Measurements from ENCODE around the gene PLCB1.

The PLCB1 gene

GRCh38 chr20:8858181-8858787, 726.2 kb downstream of the PLCB1 start:
- no peak for DNase-seq

GRCh38 chr20:8860011-8860495, 728.0 kb downstream of the PLCB1 start:
- DNase-seq, result no peak

- DNase-seq, result no peak
Observed at GRCh38 chr20:8862092-8862491, 730.0 kb downstream of the PLCB1 start.

GRCh38 chr20:8865636-8866035, 733.6 kb downstream of the PLCB1 start:
- DNase-seq, result no peak

- DNase-seq, result no peak
Observed at GRCh38 chr20:8867038-8867740, 735.1 kb downstream of the PLCB1 start.

- no peak for DNase-seq
Observed at GRCh38 chr20:8870652-8871051, 738.6 kb downstream of the PLCB1 start.

- DNase-seq, result no peak
Observed at GRCh38 chr20:8874437-8874836, 742.4 kb downstream of the PLCB1 start.

- no peak for DNase-seq
Observed at GRCh38 chr20:8875586-8875985, 743.5 kb downstream of the PLCB1 start.

- DNase-seq, result no peak
Observed at GRCh38 chr20:8876366-8876765, 744.3 kb downstream of the PLCB1 start.

GRCh38 chr20:8877294-8877693, 745.2 kb downstream of the PLCB1 start:
- DNase-seq, result no peak

GRCh38 chr20:8879669-8880068, 747.6 kb downstream of the PLCB1 start:
- no peak for DNase-seq

GRCh38 chr20:8880085-8880853, 748.2 kb downstream of the PLCB1 start:
- no peak for DNase-seq

- no peak for DNase-seq
Observed at GRCh38 chr20:8891039-8891438, 759.0 kb downstream of the PLCB1 start.

- no peak for DNase-seq
Observed at GRCh38 chr20:8895472-8895871, 763.4 kb downstream of the PLCB1 start.

GRCh38 chr20:8898823-8899222, 766.8 kb downstream of the PLCB1 start:
- DNase-seq, result no peak

GRCh38 chr20:8901237-8902025, 769.4 kb downstream of the PLCB1 start:
- DNase-seq, result no peak

GRCh38 chr20:8903655-8904605, 771.9 kb downstream of the PLCB1 start:
- DNase-seq, result no peak

- no peak for DNase-seq
Observed at GRCh38 chr20:8909596-8909995, 777.5 kb downstream of the PLCB1 start.

- DNase-seq, result no peak
Observed at GRCh38 chr20:8912096-8912495, 780.0 kb downstream of the PLCB1 start.

GRCh38 chr20:8912731-8913130, 780.7 kb downstream of the PLCB1 start:
- DNase-seq, result no peak

GRCh38 chr20:8913456-8913855, 781.4 kb downstream of the PLCB1 start:
- DNase-seq, result no peak

GRCh38 chr20:8914421-8914820, 782.4 kb downstream of the PLCB1 start:
- DNase-seq, result no peak
